Liver (tissue), 9 donors: ENCODE results near the gene IL13. TPM values are rescaled to one million over a fixed set of nuclear protein-coding genes. Genes with fewer than 3 reads are reported as not detected.

ENCODE experiments used
- DNase-seq: peaks from one replicate; pipeline ENCODE4 v3.0.0-alpha.2; 2017; ENCODE audit warnings: low spot score
- H3K27ac ChIP-seq, 2 donors: one replicate each; pipeline ENCODE4 v1.7.0; 2013; ENCODE audit warnings: inconsistent platforms in 2 of 2, low read length in 2 of 2, control low read depth in 1 of 2, low read depth in 1 of 2, mild to moderate bottlenecking in 1 of 2
- H3K27me3 ChIP-seq, 4 donors: one replicate each; pipeline versions ENCODE4 v1.6.1 to v1.7.0; 2013; ENCODE audit warnings: low read length in 3 of 4, inconsistent platforms in 1 of 4, mild to moderate bottlenecking in 1 of 4, moderate library complexity in 1 of 4; ENCODE audit not compliant: control insufficient read depth in 4 of 4, insufficient read depth in 4 of 4
- H3K36me3 ChIP-seq, 4 donors: one replicate each; pipeline versions ENCODE4 v1.6.1 to v1.7.0; 2013; ENCODE audit warnings: low read length in 3 of 4, mild to moderate bottlenecking in 3 of 4, low read depth in 1 of 4, moderate library complexity in 1 of 4; ENCODE audit not compliant: control insufficient read depth in 4 of 4, insufficient read depth in 3 of 4
- H3K4me1 ChIP-seq, 4 donors: one replicate each; pipeline versions ENCODE4 v1.6.1 to v1.7.0; 2013; ENCODE audit warnings: low read length in 3 of 4, mild to moderate bottlenecking in 3 of 4, moderate library complexity in 1 of 4; ENCODE audit not compliant: control insufficient read depth in 4 of 4, insufficient read depth in 4 of 4
- H3K4me3 ChIP-seq, 3 donors: one replicate each; pipeline versions ENCODE4 v1.6.1 to v1.7.0; 2013; ENCODE audit warnings: low read length in 3 of 3, control low read depth in 1 of 3, low read depth in 1 of 3, mild to moderate bottlenecking in 1 of 3
- H3K9ac ChIP-seq, 2 donors: one replicate each; pipeline ENCODE4 v1.7.0; 2013; ENCODE audit warnings: low read length in 2 of 2, mild to moderate bottlenecking in 2 of 2, moderate library complexity in 2 of 2, control low read depth in 1 of 2, low read depth in 1 of 2
- H3K9me3 ChIP-seq, 4 donors: one replicate each; pipeline versions ENCODE4 v1.6.1 to v1.7.0; 2013; ENCODE audit warnings: low read length in 3 of 4; ENCODE audit not compliant: control insufficient read depth in 4 of 4
- CTCF ChIP-seq: fragments of 150-350 bp; IDR thresholded peaks from 2 replicates; pipeline ENCODE4 v1.5.1; 2017; ENCODE audit warnings: improper control_type of control experiment, low read depth, low read length; ENCODE audit not compliant: missing input control
- EGR1 ChIP-seq, 2 donors: IDR thresholded peaks; 2 replicates each; pipeline ENCODE4 v1.6.1; 2016 to 2018; ENCODE audit warnings: antibody characterized with exemption in 2 of 2, low read depth in 2 of 2
- FOXA1 ChIP-seq: IDR thresholded peaks from 2 replicates; pipeline ENCODE4 v1.6.1; 2016; ENCODE audit warnings: antibody characterized with exemption
- FOXA2 ChIP-seq: IDR thresholded peaks from 2 replicates; pipeline ENCODE4 v1.6.1; 2016; ENCODE audit warnings: antibody characterized with exemption
- GABPA ChIP-seq, 2 donors: IDR thresholded peaks in 1 of 2; conservative IDR thresholded peaks in 1 of 2; 2 replicates each; pipeline ENCODE4 v1.6.1; 2016; ENCODE audit warnings: antibody characterized with exemption in 2 of 2, mild to moderate bottlenecking in 1 of 2, moderate library complexity in 1 of 2
- HNF4A ChIP-seq, 2 donors: conservative IDR thresholded peaks; 2 replicates each; pipeline ENCODE4 v1.6.1; 2016; ENCODE audit warnings: antibody characterized with exemption in 2 of 2, mild to moderate bottlenecking in 2 of 2
- HNF4G ChIP-seq: IDR thresholded peaks from 2 replicates; pipeline ENCODE4 v1.6.1; 2016; ENCODE audit warnings: antibody characterized with exemption
- MAX ChIP-seq: IDR thresholded peaks from 2 replicates; pipeline ENCODE4 v1.6.1; 2016; ENCODE audit warnings: antibody characterized with exemption
- REST ChIP-seq: IDR thresholded peaks from 2 replicates; pipeline ENCODE4 v1.6.1; 2016; ENCODE audit warnings: antibody characterized with exemption, mild to moderate bottlenecking
- RXRA ChIP-seq, 2 donors: IDR thresholded peaks; 2 replicates each; pipeline ENCODE4 v1.6.1; 2017 to 2018; ENCODE audit warnings: antibody characterized with exemption in 2 of 2, mild to moderate bottlenecking in 1 of 2
- SP1 ChIP-seq: IDR thresholded peaks from 2 replicates; pipeline ENCODE4 v1.6.1; 2018; ENCODE audit warnings: antibody characterized with exemption, mild to moderate bottlenecking
- TAF1 ChIP-seq: conservative IDR thresholded peaks from 2 replicates; pipeline ENCODE4 v1.6.1; 2016; ENCODE audit warnings: antibody characterized with exemption, mild to moderate bottlenecking
- YY1 ChIP-seq: IDR thresholded peaks from 2 replicates; pipeline ENCODE4 v1.6.1; 2016; ENCODE audit warnings: antibody characterized with exemption, mild to moderate bottlenecking
- ZBTB33 ChIP-seq: IDR thresholded peaks from 2 replicates; pipeline ENCODE4 v1.6.1; 2016; ENCODE audit warnings: antibody characterized with exemption
- WGBS: extraction: QIAGEN DNeasy Blood & Tissue Kit; methylation state at CpG from one replicate; pipeline ENCODE4 v1.1.7; 2013; 5-methylcytosine and 5-hydroxymethylcytosine counted together
- polyA plus RNA-seq, 2 donors: library from polyadenylated mRNA; stranded (reverse) in 1 of 2; unstranded in 1 of 2; fragments of 200-250 nt in 1 of 2; fragments of >200 nt in 1 of 2; fragmentation: Nextera tagmentation in 1 of 2; extraction: Ambion mirVana in 1 of 2; gene quantifications; one replicate each; pipeline versions ENCODE4 v1.2.1 to v1.2.3, GENCODE V29; 2013 to 2015
- total RNA-seq, 2 donors: library from RNA; depleted of rRNA; stranded (reverse); fragments of >200 nt; gene quantifications; one replicate each; pipeline ENCODE4 v1.2.3, GENCODE V29; 2014
- donor health status: healthy.
- donor health status: healthy.
- donor health status: healthy.
- donor health status: healthy.
- donor health status: healthy.

The IL13 gene
- total and polyA plus RNA-seq, 4 donors = not detected

- H3K9ac ChIP-seq = no peak within 1 kb of the TSS
- no peaks in the 10 kb centered on the region for H3K4me1 ChIP-seq
- no peak for DNase-seq
- no peak within 1 kb of the TSS for H3K27ac ChIP-seq
- H3K9me3 ChIP-seq = no peaks in the 10 kb centered on the region
- H3K36me3 ChIP-seq = no peaks in the 10 kb centered on the region
- no peaks in the 10 kb centered on the region for H3K27me3 ChIP-seq
- no peak within 1 kb of the TSS for H3K4me3 ChIP-seq
- no peak for TF ChIP-seq GABPA (IDR thresholded peaks at IDR 0.05 in 1 of 2, conservative IDR thresholded peaks at IDR 0.05 in 1 of 2)
- TF ChIP-seq MAX = no peak
- no peak for TF ChIP-seq HNF4A (conservative IDR thresholded peaks at IDR 0.05)
- no peak for TF ChIP-seq SP1
- no peak for TF ChIP-seq HNF4G
- no peak for TF ChIP-seq FOXA2
- no peak for TF ChIP-seq FOXA1
- WGBS = 83% methylated on average over 14 of the region's 14 CpGs
These were observed 16.1 kb downstream of the IL13 start, which contains the start of gene IL4 for GRCh38 chr5:132673939-132674630. IL4 (plus strand) TSS chr5:132673989; CDS start chr5:132674051, 62 bp downstream.

- Histone ChIP-seq H3K27ac (no peak overlapping the region), H3K9ac (no peak overlapping the region), H3K4me3 (no peak overlapping the region), H3K9me3 (no peaks in the 10 kb centered on the region), H3K36me3 (no peaks in the 10 kb centered on the region), H3K4me1 (no peaks in the 10 kb centered on the region), H3K27me3 (no peaks in the 10 kb centered on the region)
- TF ChIP-seq ZBTB33 (no peak), REST (no peak), CTCF (no peak), TAF1 (no peak), YY1 (no peak), EGR1 (IDR thresholded peaks at IDR 0.05; ENCODE audit: low read depth in 2 of 2) (no peak), RXRA (IDR thresholded peaks at IDR 0.05) (no peak), GABPA (IDR thresholded peaks at IDR 0.05 in 1 of 2, conservative IDR thresholded peaks at IDR 0.05 in 1 of 2) (no peak)
- DNase-seq = no peak
- WGBS = 76% methylated on average over 13 of the region's 13 CpGs
These were observed 16.9 kb downstream of the IL13 start for GRCh38 chr5:132674671-132675506.
